ENCODE results near the gene RNF183.
"Not testable (repeated sequence)": the region's sequence is repeated elsewhere in the genome, so short reads cannot be mapped to it uniquely, and the experiment has no call there.

RNF183 gene

GRCh38 chr9:113274474-113275156 lies 28.6 kb downstream of the RNF183 start:
- peak in 2 of 5 experiments; percentile 44 to 67 for DNase-seq

- DNase-seq, result no peak
Measured at GRCh38 chr9:113269871-113270270, 33.3 kb downstream of the RNF183 start.

GRCh38 chr9:113269355-113269754 lies 33.8 kb downstream of the RNF183 start:
- DNase-seq, result no peak

GRCh38 chr9:113267911-113268566 lies 35.1 kb downstream of the RNF183 start:
- no peak for DNase-seq

DNA sequence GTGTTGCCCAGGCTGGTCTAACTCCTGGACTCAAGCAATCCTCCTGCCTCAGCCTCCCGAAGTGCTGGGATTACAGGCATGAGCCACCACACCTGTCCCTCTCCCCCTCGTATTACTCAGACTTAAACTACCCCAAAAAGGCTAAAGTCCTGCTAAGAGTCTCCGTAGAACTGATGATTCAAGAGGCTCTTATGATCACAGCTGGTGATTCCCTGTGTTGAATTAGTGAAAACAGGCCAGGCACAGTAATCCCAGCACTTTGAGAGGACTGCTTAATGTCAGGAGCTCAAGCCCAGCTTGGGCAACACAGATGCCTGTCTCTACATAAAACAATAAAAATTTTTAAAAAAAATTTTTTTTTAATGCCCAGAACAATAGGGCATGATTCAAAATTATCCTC lies 37.0 kb downstream of the RNF183 start:
- no peak for DNase-seq

DNA sequence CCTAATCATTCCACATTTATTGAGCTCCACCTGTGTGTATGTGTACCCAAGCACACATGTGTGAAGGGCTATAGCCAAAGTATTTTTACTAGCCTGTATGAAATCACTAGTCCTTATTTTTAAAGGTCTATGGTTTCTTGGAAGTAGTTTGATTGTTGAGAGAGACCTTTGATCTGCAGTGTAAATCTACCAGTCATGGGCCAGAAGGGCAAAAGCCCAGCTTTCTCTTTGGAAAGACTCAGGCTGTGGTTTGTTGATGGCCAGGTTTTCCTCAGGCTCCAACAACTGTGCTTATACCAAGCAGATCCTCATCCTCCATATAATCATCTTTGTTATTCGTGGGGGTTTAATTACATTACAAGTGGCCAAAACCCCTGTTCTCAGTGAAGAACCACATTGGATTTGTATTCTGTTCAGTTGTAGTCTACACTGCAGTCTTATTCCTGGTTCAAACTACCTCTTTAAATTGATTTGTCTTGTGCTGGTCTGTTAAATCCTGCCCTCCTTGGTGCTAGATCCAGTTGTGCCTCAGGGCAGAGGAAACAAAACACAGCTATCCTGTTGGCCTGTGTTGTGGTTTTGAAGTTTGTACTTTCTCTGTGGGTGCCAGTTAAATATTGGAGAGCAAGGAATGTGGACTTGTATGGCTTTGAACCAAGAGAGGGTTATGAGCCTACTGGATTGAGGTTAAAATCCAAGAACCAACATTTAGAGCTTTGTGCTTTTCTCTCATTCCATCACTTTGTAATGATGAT lies 41.1 kb downstream of the RNF183 start:
- no peak for DNase-seq

- DNase-seq, result no peak
Measured at GRCh38 chr9:113258282-113258681, 44.9 kb downstream of the RNF183 start.

- no peak for DNase-seq
Measured at GRCh38 chr9:113257863-113258262, 45.3 kb downstream of the RNF183 start.

- DNase-seq, result no peak
Measured at GRCh38 chr9:113255438-113255837, 47.7 kb downstream of the RNF183 start.

DNA sequence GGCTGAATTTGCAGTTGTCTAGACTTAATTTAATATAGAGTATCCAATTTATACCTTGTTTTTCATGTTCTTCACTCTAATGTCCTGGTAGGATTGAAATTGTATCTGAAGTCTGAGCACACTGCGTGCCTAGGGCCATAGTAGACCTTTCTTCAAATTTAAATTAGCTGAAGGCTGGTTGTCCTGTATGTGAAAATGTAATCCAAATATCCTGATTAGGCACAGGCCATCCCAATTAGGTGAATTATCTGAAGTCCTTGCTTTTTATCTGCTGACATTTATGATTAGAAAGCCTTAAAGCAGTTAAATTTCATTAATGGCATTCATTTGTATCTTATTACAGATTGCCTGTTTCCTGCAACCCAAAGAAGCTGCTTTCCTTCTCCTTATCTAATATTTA lies 48.2 kb downstream of the RNF183 start:
- DNase-seq, result no peak

GRCh38 chr9:113250807-113251206 lies 52.4 kb downstream of the RNF183 start:
- DNase-seq, result no peak

DNA sequence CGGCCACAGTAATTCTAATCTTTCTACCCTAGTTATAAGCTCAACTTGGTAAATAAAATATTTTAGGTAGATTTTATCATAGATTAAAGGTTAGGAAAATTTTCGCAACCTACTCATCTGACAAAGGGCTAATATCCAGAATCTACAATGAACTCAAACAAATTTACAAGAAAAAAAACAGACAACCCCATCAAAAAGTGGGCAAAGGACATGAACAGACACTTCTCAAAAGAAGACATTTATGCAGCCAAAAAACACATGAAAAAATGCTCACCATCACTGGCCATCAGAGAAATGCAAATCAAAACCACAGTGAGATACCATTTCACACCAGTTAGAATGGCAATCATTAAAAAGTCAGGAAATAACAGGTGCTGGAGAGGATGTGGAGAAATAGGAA lies 53.5 kb downstream of the RNF183 start:
- not testable (repeated sequence) for DNase-seq

DNA sequence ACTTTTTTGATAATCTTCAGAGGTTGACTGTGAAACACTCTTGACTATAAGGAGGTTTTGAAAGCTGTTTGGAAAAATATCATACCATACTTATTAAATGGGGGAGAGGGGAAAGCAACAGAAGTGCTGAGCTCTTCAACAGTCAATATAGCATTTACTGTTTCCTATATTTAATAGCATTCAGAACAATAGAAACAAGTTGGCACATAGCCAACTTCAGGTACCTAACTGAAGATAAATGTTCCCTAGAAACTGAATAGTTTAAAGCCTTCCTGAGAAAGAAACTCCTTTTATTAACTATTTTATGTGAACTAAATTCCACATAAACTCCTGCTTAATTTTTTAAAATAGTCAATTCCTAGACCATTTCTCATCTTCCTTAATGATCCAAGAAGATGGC lies 55.5 kb downstream of the RNF183 start:
- no peak for DNase-seq

Measured in T-helper 2 cell (primary cell).